ENCODE measurements around the gene SCLT1.
"Not testable (repeated sequence)": the region's sequence is repeated elsewhere in the genome, so short reads cannot be mapped to it uniquely, and the experiment has no call there.

The SCLT1 gene

GRCh38 chr4:129093191-129093920 lies at the start of gene SCLT1:
Gene SCLT1, minus strand, starts transcription at chr4:129093539. Its CDS starts 436 bp downstream, at chr4:129093103.
- DNase-seq = peak; percentile 86 to 93

GRCh38 chr4:129140521-129140920 lies 47.2 kb upstream of the SCLT1 start:
- DNase-seq = no peak

DNA sequence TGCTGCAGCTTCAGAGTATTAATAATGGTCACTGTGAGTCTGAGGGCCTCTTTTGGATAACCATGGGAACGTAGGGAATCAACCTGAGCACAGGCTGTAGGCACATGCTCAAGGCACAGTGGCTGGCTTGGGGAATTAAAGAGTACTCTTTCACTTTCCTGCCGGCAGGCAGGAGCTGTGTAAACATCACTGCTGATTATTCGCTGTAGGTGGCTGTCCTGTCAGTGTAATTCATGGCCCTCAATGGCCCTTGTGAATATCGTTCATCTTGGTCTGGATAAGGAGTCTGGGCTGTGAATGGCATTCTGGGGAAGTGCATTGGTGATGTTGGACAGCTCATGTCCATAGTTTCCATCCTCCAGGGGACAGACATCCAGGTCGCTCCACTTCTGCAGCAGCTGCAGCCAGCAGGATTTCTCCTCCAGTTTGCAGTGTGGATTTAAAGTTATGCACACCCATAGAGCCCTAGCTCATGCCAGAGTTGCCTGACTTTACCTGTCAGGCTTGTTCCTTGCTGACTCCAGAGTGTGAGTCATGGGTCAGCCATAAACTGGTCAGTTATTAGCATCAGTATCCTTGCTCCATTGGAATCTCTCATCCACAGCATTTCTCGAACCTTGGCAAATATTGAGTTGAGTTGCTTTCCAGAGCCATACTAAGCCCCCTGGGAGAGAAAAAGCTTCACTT lies 45.6 kb upstream of the SCLT1 start:
- DNase-seq = no peak

GRCh38 chr4:129136433-129136832 lies 43.1 kb upstream of the SCLT1 start:
- no peak for DNase-seq

DNA sequence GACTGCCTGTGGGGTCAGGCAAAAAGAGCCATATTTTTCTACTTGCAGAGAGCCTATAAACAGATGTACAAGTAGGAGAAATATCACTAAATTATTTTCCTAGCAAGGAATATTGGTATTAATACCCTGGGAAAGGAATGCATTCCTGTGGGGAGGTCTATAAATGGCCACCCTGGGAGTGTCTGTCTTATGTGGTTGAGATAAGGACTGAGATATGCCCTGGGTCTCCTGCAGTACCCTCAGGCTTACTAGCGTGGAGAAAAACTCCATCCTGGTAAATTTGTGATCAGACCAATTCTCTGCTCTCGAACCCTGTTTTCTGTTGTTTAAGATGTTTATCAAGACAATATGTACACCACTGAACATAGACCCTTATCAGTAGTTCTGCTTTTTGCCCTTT lies 38.0 kb upstream of the SCLT1 start:
- DNase-seq = no peak

- no peak for DNase-seq
Observed at GRCh38 chr4:129129143-129129542, 35.8 kb upstream of the SCLT1 start.

DNA sequence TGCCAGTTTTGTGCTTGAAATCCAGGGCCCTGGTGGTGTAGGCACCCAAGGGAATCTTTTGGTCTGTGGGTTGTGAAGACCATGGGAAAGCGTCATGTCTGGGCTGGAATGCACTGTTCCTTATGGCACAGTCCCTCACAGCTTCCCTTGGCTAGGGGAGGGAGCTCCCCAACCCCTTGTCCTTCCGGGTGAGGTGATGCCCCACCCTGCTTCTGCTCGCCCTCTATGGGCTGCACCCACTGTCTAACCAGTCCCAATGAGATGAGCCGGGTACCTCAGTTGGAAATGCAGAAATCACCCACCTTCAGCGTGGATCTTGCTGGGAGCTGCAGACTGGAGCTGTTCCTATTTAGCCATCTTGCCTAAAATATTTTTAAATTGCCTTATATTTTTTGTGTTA lies 33.3 kb upstream of the SCLT1 start:
- DNase-seq = not testable (repeated sequence)

- no peak for DNase-seq
Observed at GRCh38 chr4:129117705-129118104, 24.4 kb upstream of the SCLT1 start.

DNA sequence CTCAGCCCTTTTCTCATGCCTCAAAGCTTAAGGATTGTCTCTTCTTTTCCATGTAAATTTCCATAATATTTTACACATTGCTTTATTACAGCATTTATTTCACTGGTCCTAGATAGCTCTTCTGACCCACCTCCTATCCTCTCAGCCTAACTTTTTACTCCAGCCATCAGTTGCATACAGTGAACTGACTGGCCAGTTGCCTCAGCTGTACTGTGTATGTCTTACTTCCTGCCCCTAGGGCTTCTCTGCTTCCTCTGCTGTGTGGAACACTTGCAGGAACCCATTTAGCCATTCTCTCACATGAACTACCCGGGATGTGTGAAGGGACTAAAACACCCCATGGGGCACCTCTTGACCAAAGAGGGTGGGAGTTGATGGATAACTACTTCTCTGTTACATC lies 20.6 kb upstream of the SCLT1 start:
- DNase-seq = no peak

DNA sequence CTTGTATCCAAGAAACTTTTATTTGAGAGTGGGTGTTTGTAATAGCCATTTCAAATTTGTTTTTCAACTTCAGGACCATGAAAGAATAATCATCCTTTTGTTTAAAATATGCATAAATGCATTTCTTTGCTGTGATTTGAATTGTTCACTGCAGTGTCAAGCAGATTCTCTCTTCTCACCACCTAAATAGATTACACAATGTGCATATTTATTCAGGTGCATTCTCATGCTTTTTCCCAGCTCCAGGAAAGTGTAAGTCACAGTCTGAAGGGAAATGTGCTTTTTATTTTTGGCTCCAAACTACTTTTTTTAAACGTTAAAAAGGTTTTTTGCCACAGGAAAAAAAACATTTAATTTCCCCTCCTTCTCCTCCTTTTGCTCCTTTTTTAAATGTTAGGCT lies 20.1 kb upstream of the SCLT1 start:
- no peak for DNase-seq

- DNase-seq = no peak
Observed at GRCh38 chr4:129111919-129112318, 18.6 kb upstream of the SCLT1 start.

DNA sequence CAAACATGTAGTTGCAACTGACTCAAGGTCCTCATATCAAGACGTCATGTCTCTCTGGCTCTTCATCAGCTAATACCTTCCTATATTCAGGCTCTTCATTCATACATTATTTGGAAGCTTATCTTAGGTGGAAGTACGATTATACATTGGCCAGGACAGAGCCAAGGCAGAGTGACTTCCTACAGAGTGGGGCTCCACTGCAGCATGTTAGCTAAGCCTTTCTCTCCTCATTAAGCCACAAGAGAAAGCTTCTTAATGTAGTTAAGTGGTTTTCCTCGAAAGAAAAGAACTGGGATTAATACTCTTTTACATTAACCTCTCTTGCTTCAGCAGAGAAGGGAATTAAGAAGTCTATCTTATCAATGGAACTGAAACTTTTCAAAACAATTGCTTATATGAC lies 17.6 kb upstream of the SCLT1 start:
- DNase-seq = no peak

GRCh38 chr4:129109965-129110824 lies 16.9 kb upstream of the SCLT1 start:
- DNase-seq = no peak

DNA sequence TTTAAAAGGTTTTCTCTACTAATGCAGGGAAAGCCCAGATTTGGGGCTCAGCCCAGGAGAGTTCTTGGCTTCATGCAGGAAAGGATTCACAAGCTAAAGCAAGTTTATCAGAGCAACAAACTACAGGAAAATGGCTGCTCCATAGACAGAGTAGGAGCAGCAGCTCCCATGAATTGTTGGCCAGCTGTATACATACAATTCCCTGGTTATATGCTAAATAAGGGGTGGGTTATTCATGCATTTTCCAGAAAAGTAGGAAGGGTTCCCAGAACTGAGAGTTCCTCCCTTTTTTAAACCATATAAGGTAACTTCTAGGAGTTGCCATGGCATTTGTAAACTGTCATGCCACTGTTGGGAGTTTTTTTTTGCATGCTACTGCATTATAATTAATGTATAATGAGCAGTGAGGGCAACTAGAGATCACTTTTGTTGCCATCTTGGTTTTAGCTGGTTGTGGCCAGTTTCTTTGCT lies 5.2 kb upstream of the SCLT1 start:
- no peak for DNase-seq

DNA sequence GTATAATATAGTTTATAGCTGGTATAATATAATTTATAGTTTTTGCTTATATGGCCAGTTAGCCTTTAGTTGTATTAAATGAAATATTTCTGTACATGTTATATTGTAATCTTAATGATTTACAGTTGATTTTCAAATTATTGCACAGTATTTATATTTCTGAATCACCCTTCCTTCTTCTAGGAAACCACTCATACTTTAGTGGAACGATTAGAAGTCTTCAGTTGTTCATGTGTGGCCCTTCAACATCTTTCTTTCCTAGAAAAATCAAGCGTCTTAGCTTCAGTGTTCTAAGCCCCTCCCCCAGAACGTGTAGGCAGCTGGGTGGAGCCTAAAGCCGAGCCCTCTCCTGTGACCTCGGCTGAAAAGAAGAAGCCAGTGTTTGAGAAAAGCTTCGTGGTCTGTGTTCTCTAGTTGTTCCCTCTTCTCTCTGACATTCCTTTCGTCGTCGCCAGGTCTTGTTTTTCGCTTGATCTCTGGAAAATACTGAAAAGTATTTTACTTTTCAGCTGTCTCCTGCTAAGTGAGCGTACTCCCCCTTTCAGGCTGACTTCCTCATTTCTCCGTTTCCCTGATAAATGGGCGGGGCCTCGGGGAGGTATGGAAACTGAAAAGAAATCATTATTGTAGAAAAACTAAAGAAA lies 2.6 kb upstream of the SCLT1 start, which contains the start of gene C4orf33:
Gene C4orf33 (plus strand): TSS at position 342 of the 644 bp plus-strand sequence. CDS start 6,459 bp downstream, outside the sequence.
- peak; percentile 34 to 76 for DNase-seq

DNA sequence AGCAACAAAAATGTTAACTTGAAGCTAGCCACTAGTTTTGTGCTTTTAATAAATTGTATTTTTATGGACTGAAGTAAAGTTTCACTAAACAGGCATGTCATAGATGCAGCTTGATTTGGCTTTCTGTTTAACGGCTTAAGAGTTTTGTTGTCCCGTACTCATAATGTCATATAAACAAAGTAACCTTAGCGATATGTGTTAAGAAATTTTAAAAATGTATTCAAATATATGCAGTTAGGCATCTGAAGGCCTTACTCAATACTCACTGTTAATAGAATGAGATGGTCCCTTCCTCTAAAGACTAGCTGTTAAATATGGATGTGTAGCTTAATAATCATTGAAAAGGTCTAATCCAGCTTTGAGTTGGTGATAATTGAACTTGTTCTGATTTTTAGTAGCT lies 1.0 kb upstream of the SCLT1 start:
- no peak for DNase-seq

DNA sequence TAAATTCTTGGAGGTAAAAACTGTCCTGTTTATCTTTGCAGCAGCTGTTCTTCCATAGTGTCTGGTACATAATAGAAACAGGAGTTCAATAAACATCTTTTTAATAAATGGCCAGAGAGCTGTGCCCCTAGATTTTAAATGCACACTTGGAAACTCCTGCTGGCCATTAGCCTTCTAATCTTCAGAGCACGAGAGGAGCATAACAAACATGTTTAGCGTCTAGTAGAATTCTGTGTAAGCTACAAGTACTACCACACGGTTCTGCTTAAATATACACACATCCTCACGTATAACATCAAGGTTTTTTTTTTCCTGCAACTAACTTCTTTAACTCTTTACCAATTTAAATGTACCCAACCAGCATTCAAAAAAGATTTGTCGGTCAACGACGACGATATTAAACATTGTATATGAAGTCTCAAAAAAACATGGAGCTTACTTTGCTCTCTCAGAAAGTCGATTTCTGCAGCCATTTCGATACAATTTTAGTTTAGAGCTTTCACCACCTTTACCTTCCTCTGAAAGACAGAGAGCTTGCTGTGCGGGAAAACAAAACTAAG lies 628 bp downstream of the SCLT1 start:
- no peak for DNase-seq

DNA sequence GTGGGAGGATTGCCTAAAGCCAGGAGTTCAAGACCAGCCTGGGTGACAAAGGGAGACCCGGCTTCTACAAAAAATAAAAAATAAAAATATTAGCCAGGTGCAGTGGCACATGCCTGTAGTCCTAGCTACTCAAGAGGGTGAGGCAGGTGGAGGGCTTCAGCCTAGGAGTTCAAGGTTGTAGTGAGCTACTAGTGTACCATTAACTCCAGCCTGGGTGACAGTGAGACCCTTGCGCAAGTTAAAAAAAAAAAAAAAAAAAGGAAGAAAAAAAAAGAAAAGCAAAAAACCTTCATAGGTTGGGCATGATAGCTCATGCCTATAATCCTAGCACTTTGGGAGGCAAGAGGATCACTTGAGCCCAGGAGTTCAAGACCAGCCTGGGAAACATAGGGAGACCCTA lies 5.8 kb downstream of the SCLT1 start:
- DNase-seq = no peak

DNA sequence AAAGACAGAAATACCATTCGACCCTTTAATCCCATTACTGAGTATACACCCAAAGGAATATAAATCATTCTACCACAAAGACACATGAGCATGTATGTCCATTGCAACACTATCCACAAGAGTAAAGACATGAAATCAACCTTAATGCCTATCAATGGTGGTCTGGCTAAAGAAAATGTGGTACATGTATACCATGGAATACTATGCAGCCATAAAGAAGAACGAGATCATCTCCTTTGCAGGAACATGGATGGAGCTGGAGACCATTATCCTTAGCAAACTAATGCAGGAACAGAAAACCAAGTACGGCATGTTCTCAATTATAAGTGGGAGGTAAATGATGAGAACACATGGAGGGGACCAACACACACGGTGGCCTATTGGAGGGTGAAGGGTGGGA lies 7.9 kb downstream of the SCLT1 start:
- no peak for DNase-seq

DNA sequence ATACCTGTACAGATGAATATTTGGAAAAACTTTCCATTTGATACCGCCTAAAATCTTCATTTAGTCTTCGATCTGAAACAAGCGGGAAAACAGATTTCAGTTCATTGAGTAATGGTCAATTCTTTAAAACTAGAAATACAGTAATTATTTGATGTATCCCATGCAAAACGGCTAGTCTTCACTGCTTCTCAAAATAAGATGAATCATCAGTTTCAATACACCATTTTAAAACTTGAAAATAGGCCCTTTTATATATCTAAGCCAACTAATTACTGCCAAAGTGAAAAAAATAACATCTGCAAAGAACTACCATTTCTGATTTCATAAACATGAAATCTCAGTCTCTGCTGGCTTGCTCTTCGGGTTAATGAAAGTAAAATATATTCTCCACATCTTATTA lies 11.0 kb downstream of the SCLT1 start:
- DNase-seq = no peak

DNA sequence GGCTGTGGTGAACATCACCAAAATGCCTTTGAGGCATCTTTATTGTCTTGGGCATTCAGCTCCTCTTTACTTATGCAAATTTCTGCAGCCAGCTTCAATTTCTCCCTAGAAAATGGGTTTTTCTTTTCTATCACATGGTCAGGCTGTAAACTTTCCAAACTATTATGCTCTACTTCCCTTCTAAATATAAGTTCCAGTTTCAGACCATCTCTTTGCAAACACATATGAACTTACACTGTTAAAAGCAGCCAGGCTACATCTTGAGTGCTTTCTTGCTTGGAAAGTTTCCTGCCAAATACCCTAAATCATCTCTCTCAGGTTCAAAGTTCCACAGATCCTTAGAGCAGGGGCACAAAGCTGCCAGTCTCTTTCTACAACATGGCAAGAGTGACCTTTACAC lies 13.2 kb downstream of the SCLT1 start:
- DNase-seq = no peak

DNA sequence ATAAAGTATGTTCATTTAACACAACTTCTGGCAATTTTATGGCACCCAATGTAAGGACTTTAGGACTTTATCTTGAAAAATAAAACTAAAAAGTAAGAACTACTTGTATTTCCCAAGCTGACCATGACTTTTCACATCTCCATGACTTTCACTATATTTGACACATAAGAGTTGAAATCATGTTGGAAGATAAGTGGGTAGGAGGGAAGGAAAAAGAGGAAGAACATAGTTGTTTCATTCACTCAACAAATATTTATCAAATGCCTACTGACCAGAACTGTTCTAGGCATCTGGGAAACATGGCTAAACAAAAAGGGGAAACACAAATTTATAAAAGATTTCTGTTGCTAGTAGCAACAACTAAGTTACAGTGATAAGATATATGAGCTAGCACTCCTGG lies 16.0 kb downstream of the SCLT1 start:
- DNase-seq = no peak

- DNase-seq = not testable (repeated sequence)
Observed at GRCh38 chr4:129069537-129069936, 23.8 kb downstream of the SCLT1 start.

All from bone marrow (tissue), 2 donors.